GM12878 (cell line): ENCODE measurements around the gene CCDC57. TPM values are rescaled to one million over a fixed set of nuclear protein-coding genes. Genes with fewer than 3 reads are reported as not detected.

Source experiments
- ATAC-seq: fragments of 200-7000 bp; cut with Tn5 transposase; 3 replicates; pipeline ENCODE4 v1.9.1; 2020; ENCODE audit warnings: mild to moderate bottlenecking, moderate library complexity
- BruUV-seq: library from RNA; stranded (reverse); fragments of 400-500 nt; replicated peaks from 2 replicates; lab custom pipeline; 2021; lab: Mats Ljungman, UMichigan
- CTCF ChIA-PET: fragments of 300-600 bp; sonication (Branson Sonifier 250); formaldehyde crosslinking; extraction: SDS; loops from one replicate; lab custom pipeline; 2021; ENCODE audit warnings: inconsistent platforms; lab: Yijun Ruan, JAX
- POLR2A ChIA-PET: fragments of 350-600 bp; formaldehyde crosslinking; extraction: SDS; loops from one replicate; lab custom pipeline; 2021; ENCODE audit warnings: inconsistent platforms; lab: Charles Lee
- RAD21 ChIA-PET: fragments of 300-600 bp; sonication (Branson Sonifier 250); formaldehyde crosslinking; loops from one replicate; lab custom pipeline; 2023; ENCODE audit warnings: antibody characterized with exemption; ENCODE audit not compliant: unreplicated experiment; lab: Charles Lee
- SMC1A ChIA-PET: fragments of 300-600 bp; sonication (Branson Sonifier 250); formaldehyde crosslinking; loops from one replicate; lab custom pipeline; 2023; ENCODE audit not compliant: unreplicated experiment, uncharacterized antibody; lab: Charles Lee
- DNase-seq: peaks from one replicate; pipeline ENCODE4 v3.0.0-alpha.2; 2011; ENCODE audit warnings: low read depth, low spot score
- FAIRE-seq: peaks from 3 replicates; lab custom pipeline; 2011; peaks lifted over from hg19 to GRCh38; lab: Jason Lieb, UNC
- H2AFZ ChIP-seq: 2 replicates; pipeline ENCODE4 v1.6.0; 2011; ENCODE audit warnings: low read depth, low read length, control low read depth; ENCODE audit not compliant: control insufficient read depth
- H3K27ac ChIP-seq: 2 replicates; pipeline ENCODE4 v1.5.1; 2011; ENCODE audit warnings: control low read depth; ENCODE audit not compliant: control insufficient read depth, insufficient read depth
- H3K27me3 ChIP-seq, 2 experiments: replicated peaks in 1 of 2; 2 replicates each; pipeline versions ENCODE4 v1.6.0 to v1.6.1; 2011; ENCODE audit warnings: low read length in 1 of 2; ENCODE audit not compliant: control insufficient read depth in 2 of 2, insufficient read depth in 2 of 2
- H3K36me3 ChIP-seq, 2 experiments: 2 replicates each; pipeline ENCODE4 v1.5.1; 2011; ENCODE audit warnings: low read length in 1 of 2; ENCODE audit not compliant: control insufficient read depth in 2 of 2, insufficient read depth in 2 of 2
- H3K4me1 ChIP-seq: 2 replicates; pipeline ENCODE4 v1.6.1; 2011; ENCODE audit warnings: mild to moderate bottlenecking, low read length, moderate library complexity, mixed read lengths; ENCODE audit not compliant: control insufficient read depth, insufficient read depth
- H3K4me2 ChIP-seq: 2 replicates; pipeline ENCODE4 v1.6.0; 2011; ENCODE audit warnings: control low read depth; ENCODE audit not compliant: control insufficient read depth, insufficient read depth
- H3K4me3 ChIP-seq: fragments of 200-600 bp; sonication (generic); 2 replicates; pipeline ENCODE4 v1.5.1; 2016
- H3K79me2 ChIP-seq: 2 replicates; pipeline ENCODE4 v1.6.0; 2011; ENCODE audit warnings: low read length; ENCODE audit not compliant: control insufficient read depth, insufficient read depth
- H3K9ac ChIP-seq: 2 replicates; pipeline ENCODE4 v1.8.0; 2011; ENCODE audit warnings: low read length, control low read depth, mixed read lengths; ENCODE audit not compliant: control insufficient read depth, insufficient read depth
- H3K9me3 ChIP-seq: replicated peaks from 3 replicates; pipeline ENCODE4 v1.5.1; 2011; ENCODE audit warnings: mild to moderate bottlenecking, low read length; ENCODE audit not compliant: control insufficient read depth, insufficient read depth
- H4K20me1 ChIP-seq: 2 replicates; pipeline ENCODE4 v1.6.0; 2011; ENCODE audit not compliant: control insufficient read depth, insufficient read depth
- ATF7 ChIP-seq: fragments of 450-650 bp; IDR thresholded peaks from 2 replicates; pipeline ENCODE4 v1.6.1; 2016; ENCODE audit warnings: low read depth, mild to moderate bottlenecking
- CHD2 ChIP-seq: IDR thresholded peaks from 2 replicates; pipeline ENCODE4 v1.6.1; 2011; ENCODE audit warnings: low read depth, low read length, improper control_type of control experiment, borderline replicate concordance
- IRF5 ChIP-seq: fragments of 450-650 bp; IDR thresholded peaks from 2 replicates; pipeline ENCODE4 v1.6.1; 2017; ENCODE audit warnings: borderline replicate concordance
- JUNB ChIP-seq: IDR thresholded peaks from 2 replicates; pipeline ENCODE4 v1.6.1; 2016; ENCODE audit warnings: antibody characterized with exemption, mild to moderate bottlenecking
- JUND ChIP-seq: IDR thresholded peaks from 2 replicates; pipeline ENCODE4 v1.6.1; 2012; ENCODE audit warnings: low read depth, mild to moderate bottlenecking, low read length, improper control_type of control experiment, moderate library complexity
- MAX ChIP-seq: IDR thresholded peaks from 2 replicates; pipeline ENCODE4 v1.6.1; 2012; ENCODE audit warnings: low read depth, low read length, improper control_type of control experiment
- MEF2A ChIP-seq: IDR thresholded peaks from 2 replicates; pipeline ENCODE4 v1.6.1; 2011; ENCODE audit warnings: low read depth, mild to moderate bottlenecking, low read length, moderate library complexity; ENCODE audit not compliant: insufficient read depth
- MXI1 ChIP-seq: fragments of 150-350 bp; IDR thresholded peaks from 2 replicates; pipeline ENCODE4 v1.6.1; 2011; ENCODE audit warnings: low read depth, mild to moderate bottlenecking, inconsistent platforms, low read length, improper control_type of control experiment
- NFIC ChIP-seq: IDR thresholded peaks from 2 replicates; pipeline ENCODE4 v1.6.1; 2012; ENCODE audit warnings: low read depth, mild to moderate bottlenecking, inconsistent platforms, low read length, moderate library complexity
- NR2C1 ChIP-seq: fragments of 450-650 bp; IDR thresholded peaks from 2 replicates; pipeline ENCODE4 v1.6.1; 2017; ENCODE audit warnings: antibody characterized with exemption, mild to moderate bottlenecking, moderate library complexity
- POU2F2 ChIP-seq: IDR thresholded peaks from 3 replicates; pipeline ENCODE4 v1.6.1; 2011; ENCODE audit warnings: low read depth, mild to moderate bottlenecking, low read length, borderline replicate concordance
- RAD21 ChIP-seq: IDR thresholded peaks from 2 replicates; pipeline ENCODE4 v1.6.1; 2011; ENCODE audit warnings: mild to moderate bottlenecking, low read depth, low read length, moderate library complexity; ENCODE audit not compliant: insufficient read depth
- TCF3 ChIP-seq: IDR thresholded peaks from 2 replicates; pipeline ENCODE4 v1.6.1; 2012; ENCODE audit warnings: low read depth, mild to moderate bottlenecking, low read length, borderline replicate concordance; ENCODE audit not compliant: insufficient read depth
- ZBED1 ChIP-seq: IDR thresholded peaks from 2 replicates; pipeline ENCODE4 v1.6.1; 2016; ENCODE audit warnings: borderline replicate concordance
- ZNF24 ChIP-seq: fragments of 450-650 bp; IDR thresholded peaks from 2 replicates; pipeline ENCODE4 v1.6.1; 2017; ENCODE audit warnings: antibody characterized with exemption, mild to moderate bottlenecking
- WGBS: methylation state at CpG from one replicate; pipeline ENCODE4 v1.1.6; 2016; ENCODE audit warnings: low lambda C conversion rate; ENCODE audit not compliant: insufficient replicate concordance, insufficient coverage; ENCODE audit errors: missing lambda C conversion rate; 5-methylcytosine and 5-hydroxymethylcytosine counted together
- in situ Hi-C: fragments of 300-500 bp; cut with MboI; formaldehyde crosslinking; loops from 9 replicates; pipeline ENCODE4 v1.14.3; 2018; ENCODE audit warnings: mixed read lengths
- intact Hi-C: fragments of 100-400 bp; cut with micrococcal nuclease; formaldehyde crosslinking; loops from one replicate; pipeline ENCODE4 v1.14.2; 2022; ENCODE audit not compliant: unreplicated experiment
- polyA plus RNA-seq, 11 experiments: library from polyadenylated mRNA; depleted of rRNA in 4 of 11; unstranded in 6 of 11; stranded (reverse) in 5 of 11; fragments of >200 nt; fragmentation: Nextera tagmentation in 4 of 11; fragmentation: Illumina TruSeq in 1 of 11; extraction: Ambion mirVana in 4 of 11; extraction: Trizol in 1 of 11; gene quantifications; 1 replicate in 1 of 11; 2 replicates in 10 of 11; pipeline versions ENCODE4 v1.2.1 to v1.2.3, GENCODE V29; 2011 to 2016; ENCODE audit warnings: inconsistent platforms in 2 of 11, missing spikeins in 2 of 11, low read depth in 1 of 11
- total RNA-seq, 4 experiments: library from RNA; depleted of rRNA in 3 of 4; stranded (reverse); fragments of >200 nt in 3 of 4; fragmentation: Illumina TruSeq in 1 of 4; extraction: Trizol in 1 of 4; gene quantifications; 2 replicates each; pipeline versions ENCODE4 v1.2.1 to v1.2.3, GENCODE V29; 2013 to 2021
- TF ChIP-seq, protein P1 (sequence below): IDR thresholded peaks from 2 replicates; pipeline ENCODE4 v1.6.1; 2012; ENCODE audit warnings: low read depth, low read length, improper control_type of control experiment
- TF ChIP-seq, protein P2 (sequence below): fragments of 450-650 bp; formaldehyde crosslinking; IDR thresholded peaks from 2 replicates; pipeline ENCODE4 v1.4.0; 2022; ENCODE audit warnings: mild to moderate bottlenecking, moderate library complexity

The CCDC57 gene
- total and polyA plus RNA-seq, 10 of the 15 experiments (the other 5 are each of a cell fraction or from before 2014, with no cell fraction given) = 5.4 to 123 (median 45.8) TPM

DNA sequence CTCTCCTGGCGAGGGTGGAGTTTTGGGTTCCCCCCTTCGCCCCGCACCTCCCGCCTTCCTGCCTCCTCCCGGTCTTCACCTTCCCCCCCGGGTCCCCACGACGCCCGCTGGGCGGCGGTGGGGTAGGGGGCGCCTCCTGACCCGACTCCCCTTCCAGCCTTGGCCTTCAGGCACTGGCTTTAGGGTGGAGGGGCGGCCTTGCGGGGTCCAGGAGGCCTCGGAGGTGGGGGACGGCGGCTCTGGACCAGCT lies 18.6 kb upstream of the CCDC57 start (continued):
- TF ChIP-seq IRF5 = no peak
- TF ChIP-seq JUND = no peak
- no peak for TF ChIP-seq JUNB
- 0 out of 2 replicates have a peak, but pooled peaks have one; percentile 8 for TF ChIP-seq MXI1
- no peak for TF ChIP-seq RAD21
- no peak for TF ChIP-seq MEF2A
- no peak for TF ChIP-seq NFIC
- TF ChIP-seq, protein P1, sequence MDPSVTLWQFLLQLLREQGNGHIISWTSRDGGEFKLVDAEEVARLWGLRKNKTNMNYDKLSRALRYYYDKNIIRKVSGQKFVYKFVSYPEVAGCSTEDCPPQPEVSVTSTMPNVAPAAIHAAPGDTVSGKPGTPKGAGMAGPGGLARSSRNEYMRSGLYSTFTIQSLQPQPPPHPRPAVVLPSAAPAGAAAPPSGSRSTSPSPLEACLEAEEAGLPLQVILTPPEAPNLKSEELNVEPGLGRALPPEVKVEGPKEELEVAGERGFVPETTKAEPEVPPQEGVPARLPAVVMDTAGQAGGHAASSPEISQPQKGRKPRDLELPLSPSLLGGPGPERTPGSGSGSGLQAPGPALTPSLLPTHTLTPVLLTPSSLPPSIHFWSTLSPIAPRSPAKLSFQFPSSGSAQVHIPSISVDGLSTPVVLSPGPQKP = no peak

DNA sequence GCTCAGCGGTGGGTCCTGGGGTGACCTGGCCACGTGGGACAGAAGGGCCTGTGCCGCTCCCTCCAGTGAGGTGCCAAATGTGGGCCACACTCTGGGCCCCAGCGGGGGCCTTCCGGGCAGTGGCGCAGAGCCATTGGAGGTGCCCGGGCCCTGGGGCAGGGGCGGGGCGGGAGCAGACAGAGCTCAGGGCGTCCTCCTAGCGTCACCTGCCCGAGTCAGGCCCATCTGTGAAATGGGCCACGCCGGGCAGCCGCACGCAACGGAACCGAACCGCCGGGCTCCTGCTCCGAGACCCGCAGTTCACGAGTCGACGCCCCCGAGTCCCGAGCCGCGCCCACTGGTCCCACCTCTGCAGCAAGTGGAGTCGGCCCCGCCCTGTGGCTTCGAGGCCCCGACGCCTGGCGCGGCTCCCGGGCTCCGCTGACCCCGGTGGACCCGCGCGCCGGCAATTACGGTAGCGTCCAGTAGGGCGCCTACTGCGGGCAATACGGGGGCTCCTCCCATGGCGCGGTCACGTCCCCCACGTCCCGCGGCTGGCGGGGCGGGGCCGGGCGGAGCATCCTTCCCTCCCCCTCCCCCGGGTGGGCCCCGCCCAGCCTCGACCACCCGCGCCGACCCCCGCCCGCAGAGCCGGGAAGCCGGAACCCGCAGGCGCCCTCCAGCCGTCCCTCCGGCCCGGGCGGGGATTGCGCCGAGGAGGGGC lies 18.1 kb upstream of the CCDC57 start:
- H4K20me1 ChIP-seq = no peaks in the 10 kb centered on the region
- H3K9ac ChIP-seq = peak overlapping the region; percentile 85
- ChIA-PET RAD21 (no interaction called here), SMC1A (interaction anchor here (1.1 kb wide), 1 partner anchor 25 kb away, joined by 8 read pairs; no protein-coding TSS in a partner anchor), CTCF (interaction anchor here (2.0 kb wide), 1 partner anchor 25 kb away, joined by 8 read pairs; no protein-coding TSS in a partner anchor), POLR2A (interaction anchor here (1.1 to 3.9 kb wide), 5 partner anchors 13 to 66 kb away, joined by 3 to 17 read pairs (median 5); partner anchors contain the start of gene CCDC57)
- H3K27me3 ChIP-seq = no peaks in the 10 kb centered on the region
- H3K27ac ChIP-seq = peak overlapping the region; percentile 73; the same call in 1 of the 2 replicates
- peaks cover 0 to 3% of the 10 kb centered on the region in 2 experiments; a peak in 3 of 4 replicates for H3K36me3 ChIP-seq
- BruUV-seq = no TSS peak
- 3% methylated on average over 31 of the region's 76 CpGs for WGBS
- peak overlapping the region; percentile 79 for H3K4me2 ChIP-seq
- peak; percentile 78 for ATAC-seq
- H3K9me3 ChIP-seq = no peaks in the 10 kb centered on the region
- no peak overlapping the region for H2AFZ ChIP-seq
- peaks cover 37% of the 10 kb centered on the region for H3K4me1 ChIP-seq
- in situ Hi-C loops (no loop called here), intact Hi-C loops (loop anchor here (5.0 kb wide), 1 partner anchor 182 kb away; no protein-coding TSS in a partner anchor)
- H3K4me3 ChIP-seq = peak overlapping the region; percentile 99
- DNase-seq = no peak
- FAIRE-seq = no peak
- H3K79me2 ChIP-seq = peaks cover 73% of the 10 kb centered on the region
- TF ChIP-seq ATF7 (no peak), POU2F2 (peak; percentile 57; the same call in 1 of the 3 replicates), MAX (peak; percentile 38; the same call in 1 of the 2 replicates), ZNF24 (0 out of 2 replicates have a peak, but pooled peaks have one; percentile 22), CHD2 (peak; percentile 41; the same call in 1 of the 2 replicates), NR2C1 (peak; percentile 29; the same call in 1 of the 2 replicates), ZBED1 (no peak), TCF3 (0 out of 2 replicates have a peak, but pooled peaks have one; percentile 18)
- TF ChIP-seq, protein P2, sequence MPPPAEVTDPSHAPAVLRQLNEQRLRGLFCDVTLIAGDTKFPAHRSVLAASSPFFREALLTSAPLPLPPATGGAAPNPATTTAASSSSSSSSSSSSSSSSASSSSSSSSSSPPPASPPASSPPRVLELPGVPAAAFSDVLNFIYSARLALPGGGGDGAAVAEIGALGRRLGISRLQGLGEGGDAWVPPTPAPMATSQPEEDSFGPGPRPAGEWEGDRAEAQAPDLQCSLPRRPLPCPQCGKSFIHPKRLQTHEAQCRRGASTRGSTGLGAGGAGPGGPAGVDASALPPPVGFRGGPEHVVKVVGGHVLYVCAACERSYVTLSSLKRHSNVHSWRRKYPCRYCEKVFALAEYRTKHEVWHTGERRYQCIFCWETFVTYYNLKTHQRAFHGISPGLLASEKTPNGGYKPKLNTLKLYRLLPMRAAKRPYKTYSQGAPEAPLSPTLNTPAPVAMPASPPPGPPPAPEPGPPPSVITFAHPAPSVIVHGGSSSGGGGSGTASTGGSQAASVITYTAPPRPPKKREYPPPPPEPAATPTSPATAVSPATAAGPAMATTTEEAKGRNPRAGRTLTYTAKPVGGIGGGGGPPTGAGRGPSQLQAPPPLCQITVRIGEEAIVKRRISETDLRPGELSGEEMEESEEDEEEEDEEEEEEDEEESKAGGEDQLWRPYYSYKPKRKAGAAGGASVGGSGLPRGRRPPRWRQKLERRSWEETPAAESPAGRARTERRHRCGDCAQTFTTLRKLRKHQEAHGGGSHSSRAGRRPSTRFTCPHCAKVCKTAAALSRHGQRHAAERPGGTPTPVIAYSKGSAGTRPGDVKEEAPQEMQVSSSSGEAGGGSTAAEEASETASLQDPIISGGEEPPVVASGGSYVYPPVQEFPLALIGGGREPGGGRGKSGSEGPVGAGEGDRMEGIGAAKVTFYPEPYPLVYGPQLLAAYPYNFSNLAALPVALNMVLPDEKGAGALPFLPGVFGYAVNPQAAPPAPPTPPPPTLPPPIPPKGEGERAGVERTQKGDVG (CRISPR knock-in tag) = no peak
